ENCODE measurements around the gene SUV39H2. TPM values are rescaled to one million over a fixed set of nuclear protein-coding genes. Genes with fewer than 3 reads are reported as not detected.
A peak's percentile ranks its signal among the peaks of the same experiment; 100 is the strongest.

The SUV39H2 gene
- total and polyA plus RNA-seq, 10 of the 15 experiments (the other 5 are each of a cell fraction or from before 2014, with no cell fraction given) = 24.3 to 41.1 (median 30.0) TPM

GRCh38 chr10:14926722-14927416, 48.2 kb downstream of the SUV39H2 start:
- Histone ChIP-seq H3K27ac (ENCODE audit: control insufficient read depth, insufficient read depth) (peak overlapping the region; percentile 63), H2AFZ (ENCODE audit: control insufficient read depth, low read depth, low read length) (no peak overlapping the region), H3K9ac (ENCODE audit: control insufficient read depth, insufficient read depth, low read length) (peak overlapping the region; percentile 5; the same call in 1 of the 2 replicates), H3K27me3 (replicated peaks in 1 of 2; ENCODE audit: control insufficient read depth in 2 of 2, insufficient read depth in 2 of 2, low read length in 1 of 2) (no peaks in the 10 kb centered on the region), H3K36me3 (ENCODE audit: control insufficient read depth in 2 of 2, insufficient read depth in 2 of 2, low read length in 1 of 2) (peaks cover 12 to 59% of the 10 kb centered on the region in 2 experiments), H3K4me1 (ENCODE audit: control insufficient read depth, insufficient read depth, low read length) (peaks cover 22% of the 10 kb centered on the region), H3K79me2 (ENCODE audit: control insufficient read depth, insufficient read depth, low read length) (no peaks in the 10 kb centered on the region; the same call in 1 of the 2 replicates), H3K4me3 (peak overlapping the region; percentile 60; the same call in 1 of the 2 replicates), H3K9me3 (replicated peaks; ENCODE audit: control insufficient read depth, insufficient read depth, low read length) (no peaks in the 10 kb centered on the region), H3K4me2 (ENCODE audit: control insufficient read depth, insufficient read depth) (peak overlapping the region; percentile 72), H4K20me1 (ENCODE audit: control insufficient read depth, insufficient read depth) (peaks cover 4% of the 10 kb centered on the region; the same call in 1 of the 2 replicates)
- peak; percentile 97 for FAIRE-seq
- peak; percentile 99 for ATAC-seq
- SMC1A ChIA-PET (ENCODE audit: uncharacterized antibody, unreplicated experiment) = interaction anchor here (0.6 to 1.4 kb wide), 7 partner anchors 8 to 338 kb away, joined by 3 to 8 read pairs (median 4); partner anchors contain the start of genes DCLRE1C and MEIG1
- DNase-seq (ENCODE audit: low read depth, low spot score) = peak; percentile 74
- CTCF ChIA-PET = interaction anchor here (0.6 to 2.2 kb wide), 8 partner anchors 23 to 180 kb away, joined by 3 to 15 read pairs (median 6); no protein-coding TSS in a partner anchor
- POLR2A ChIA-PET = interaction anchor here (0.7 to 1.2 kb wide), 5 partner anchors 24 to 38 kb away, joined by 3 to 4 read pairs (median 4); partner anchors contain the start of gene MEIG1
- WGBS (ENCODE audit: insufficient coverage, insufficient replicate concordance, low lambda C conversion rate, missing lambda C conversion rate) = 42% methylated on average over 13 of the region's 13 CpGs
- intact Hi-C loops (cut with micrococcal nuclease; ENCODE audit: unreplicated experiment) (loop anchor here (1.0 to 2.0 kb wide), 3 partner anchors 24 to 390 kb away; partner anchors contain the start of gene SUV39H2), in situ Hi-C loops (cut with MboI) (no loop called here)
- BruUV-seq (replicated peaks) = no TSS peak
- RAD21 ChIA-PET (ENCODE audit: unreplicated experiment) = interaction anchor here (0.9 to 2.0 kb wide), 6 partner anchors 26 to 90 kb away, joined by 3 to 18 read pairs (median 6); partner anchors contain the start of genes DCLRE1C, MEIG1 and SUV39H2
- no peak for TF ChIP-seq NRF1 (conservative IDR thresholded peaks at IDR 0.05; ENCODE audit: low read depth, low read length)
- no peak for TF ChIP-seq BRCA1 (IDR thresholded peaks at IDR 0.05; ENCODE audit: low read depth, low read length)
- TF ChIP-seq YY1 (IDR thresholded peaks at IDR 0.05; ENCODE audit: low read depth, low read length) = no peak
- TF ChIP-seq GATAD2B (conservative IDR thresholded peaks at IDR 0.05; ENCODE audit: low read depth) = peak; percentile 31; the same call in 1 of the 2 replicates
- TF ChIP-seq ZBED1 (IDR thresholded peaks at IDR 0.05; ENCODE audit: borderline replicate concordance) = 0 out of 2 replicates have a peak, but pooled peaks have one; percentile 13
- no peak for TF ChIP-seq SUPT20H (IDR thresholded peaks at IDR 0.05; ENCODE audit: borderline replicate concordance, control insufficient read depth, low read depth, low read length)
- TF ChIP-seq RBBP5 (conservative IDR thresholded peaks at IDR 0.05) = no peak
- TF ChIP-seq POLR2A (IDR thresholded peaks at IDR 0.05; ENCODE audit: low read depth, low read length) = no peak
- TF ChIP-seq, protein P1, sequence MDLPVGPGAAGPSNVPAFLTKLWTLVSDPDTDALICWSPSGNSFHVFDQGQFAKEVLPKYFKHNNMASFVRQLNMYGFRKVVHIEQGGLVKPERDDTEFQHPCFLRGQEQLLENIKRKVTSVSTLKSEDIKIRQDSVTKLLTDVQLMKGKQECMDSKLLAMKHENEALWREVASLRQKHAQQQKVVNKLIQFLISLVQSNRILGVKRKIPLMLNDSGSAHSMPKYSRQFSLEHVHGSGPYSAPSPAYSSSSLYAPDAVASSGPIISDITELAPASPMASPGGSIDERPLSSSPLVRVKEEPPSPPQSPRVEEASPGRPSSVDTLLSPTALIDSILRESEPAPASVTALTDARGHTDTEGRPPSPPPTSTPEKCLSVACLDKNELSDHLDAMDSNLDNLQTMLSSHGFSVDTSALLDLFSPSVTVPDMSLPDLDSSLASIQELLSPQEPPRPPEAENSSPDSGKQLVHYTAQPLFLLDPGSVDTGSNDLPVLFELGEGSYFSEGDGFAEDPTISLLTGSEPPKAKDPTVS (IDR thresholded peaks at IDR 0.05; ENCODE audit: low read depth, low read length) = no peak
- TF ChIP-seq STAT1 (conservative IDR thresholded peaks at IDR 0.05) = no peak
- peak; percentile 79 for TF ChIP-seq ATF7 (IDR thresholded peaks at IDR 0.05; ENCODE audit: low read depth)
- no peak for TF ChIP-seq PBX3 (IDR thresholded peaks at IDR 0.05; ENCODE audit: insufficient replicate concordance, low read depth, low read length)
- no peak for TF ChIP-seq KLF5 (IDR thresholded peaks at IDR 0.05; ENCODE audit: partially characterized antibody)
- TF ChIP-seq MEF2B (IDR thresholded peaks at IDR 0.05; ENCODE audit: partially characterized antibody, poor library complexity, severe bottlenecking) = no peak
- TF ChIP-seq SIX5 (IDR thresholded peaks at IDR 0.05; ENCODE audit: low read depth, low read length, severe bottlenecking) = no peak
- TF ChIP-seq POLR2AphosphoS5 (IDR thresholded peaks at IDR 0.05; ENCODE audit: low read length) = no peak
- TF ChIP-seq TAF1 (IDR thresholded peaks at IDR 0.05; ENCODE audit: borderline replicate concordance, low read depth, low read length) = no peak
- no peak for TF ChIP-seq KAT2A (conservative IDR thresholded peaks at IDR 0.05; ENCODE audit: control insufficient read depth, low read depth, low read length)
- TF ChIP-seq KDM1A (IDR thresholded peaks at IDR 0.05; ENCODE audit: borderline replicate concordance) = no peak
- TF ChIP-seq ZNF217 (IDR thresholded peaks at IDR 0.05) = peak; percentile 76; the same call in 1 of the 2 replicates
- TF ChIP-seq TARDBP (IDR thresholded peaks at IDR 0.05; ENCODE audit: borderline replicate concordance) = no peak
- TF ChIP-seq NFYA (IDR thresholded peaks at IDR 0.05; ENCODE audit: borderline replicate concordance, low read depth, low read length) = no peak

Measured in GM12878 (cell line).